GM19043 (cell line): ENCODE data around the gene TAX1BP1.
"Not testable (repeated sequence)": the region's sequence is repeated elsewhere in the genome, so short reads cannot be mapped to it uniquely, and the experiment has no call there.

Experiments used
- ATAC-seq: cut with Tn5 transposase; IDR thresholded peaks from one replicate; pipeline ENCODE4 v1.9.1; 2021; ENCODE audit warnings: low read depth; ENCODE audit not compliant: unreplicated experiment

The TAX1BP1 gene

GRCh38 chr7:27737616-27738015 is 2.3 kb upstream of the TAX1BP1 start:
- ATAC-seq: no peak

- ATAC-seq: peak; percentile 28
Measured at GRCh38 chr7:27739301-27739908, 557 bp upstream of the TAX1BP1 start.

- ATAC-seq: peak; percentile 63
Measured at GRCh38 chr7:27740449-27741086, 606 bp downstream of the TAX1BP1 start.

GRCh38 chr7:27742091-27742710 is 2.2 kb downstream of the TAX1BP1 start:
- not testable (repeated sequence) for ATAC-seq

GRCh38 chr7:27745064-27745583 is 5.2 kb downstream of the TAX1BP1 start:
- no peak for ATAC-seq

- ATAC-seq: no peak
Measured at GRCh38 chr7:27746486-27746885, 6.5 kb downstream of the TAX1BP1 start.

GRCh38 chr7:27746978-27747377 is 7.0 kb downstream of the TAX1BP1 start:
- ATAC-seq: no peak

GRCh38 chr7:27747589-27748368 is 7.8 kb downstream of the TAX1BP1 start:
- ATAC-seq: no peak

GRCh38 chr7:27750316-27750715 is 10.4 kb downstream of the TAX1BP1 start:
- no peak for ATAC-seq

GRCh38 chr7:27751888-27752660 is 12.1 kb downstream of the TAX1BP1 start:
- no peak for ATAC-seq

- ATAC-seq: no peak
Measured at GRCh38 chr7:27753863-27754262, 13.9 kb downstream of the TAX1BP1 start.

GRCh38 chr7:27756298-27756697 is 16.3 kb downstream of the TAX1BP1 start:
- no peak for ATAC-seq

- ATAC-seq: no peak
Measured at GRCh38 chr7:27759491-27759890, 19.5 kb downstream of the TAX1BP1 start.

- no peak for ATAC-seq
Measured at GRCh38 chr7:27762062-27762461, 22.1 kb downstream of the TAX1BP1 start.

GRCh38 chr7:27763983-27764508 is 24.1 kb downstream of the TAX1BP1 start:
- ATAC-seq: no peak

- ATAC-seq: no peak
Measured at GRCh38 chr7:27765841-27766240, 25.9 kb downstream of the TAX1BP1 start.

GRCh38 chr7:27767374-27767773 is 27.4 kb downstream of the TAX1BP1 start:
- no peak for ATAC-seq

- ATAC-seq: no peak
Measured at GRCh38 chr7:27771111-27771510, 31.1 kb downstream of the TAX1BP1 start.

- no peak for ATAC-seq
Measured at GRCh38 chr7:27774717-27775328, 34.9 kb downstream of the TAX1BP1 start.

- ATAC-seq: no peak
Measured at GRCh38 chr7:27775782-27776181, 35.8 kb downstream of the TAX1BP1 start.
